HS-5 (cell line): ENCODE data around the gene ZDHHC11.

Experiments
- DNase-seq: peaks from one replicate; pipeline ENCODE4 v3.0.0-alpha.2; 2012; ENCODE audit warnings: low read depth

The ZDHHC11 gene, protein sequence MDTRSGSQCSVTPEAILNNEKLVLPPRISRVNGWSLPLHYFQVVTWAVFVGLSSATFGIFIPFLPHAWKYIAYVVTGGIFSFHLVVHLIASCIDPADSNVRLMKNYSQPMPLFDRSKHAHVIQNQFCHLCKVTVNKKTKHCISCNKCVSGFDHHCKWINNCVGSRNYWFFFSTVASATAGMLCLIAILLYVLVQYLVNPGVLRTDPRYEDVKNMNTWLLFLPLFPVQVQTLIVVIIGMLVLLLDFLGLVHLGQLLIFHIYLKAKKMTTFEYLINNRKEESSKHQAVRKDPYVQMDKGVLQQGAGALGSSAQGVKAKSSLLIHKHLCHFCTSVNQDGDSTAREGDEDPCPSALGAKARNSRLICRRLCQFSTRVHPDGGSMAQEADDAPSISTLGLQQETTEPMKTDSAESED

DNA sequence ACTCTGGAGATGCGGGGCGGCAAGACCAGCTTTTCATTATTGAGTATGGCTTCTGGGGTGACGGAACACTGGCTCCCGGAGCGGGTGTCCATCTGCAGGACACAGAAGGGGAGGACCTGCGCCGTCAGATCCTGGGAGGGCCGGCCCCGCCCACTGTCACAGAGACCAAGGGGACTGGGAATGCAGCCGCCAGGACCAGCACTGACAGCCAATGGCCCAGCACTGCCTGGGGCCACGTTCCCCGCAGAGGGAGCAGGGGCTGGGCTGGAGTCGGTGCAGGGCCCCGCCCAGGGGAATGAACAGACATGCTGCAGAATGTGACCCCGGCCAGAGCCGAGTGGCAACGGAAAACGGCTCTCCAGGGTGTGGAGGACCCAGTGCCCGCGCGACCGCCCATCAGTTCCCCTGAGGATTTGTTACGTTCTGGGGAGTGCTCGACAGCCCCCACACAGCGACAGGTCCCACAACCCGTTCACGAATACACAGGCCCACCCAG, at the start of gene ZDHHC11:
Gene ZDHHC11 (minus strand): TSS at position 476 of the 496 bp plus-strand sequence. CDS start 384 bp downstream, at position 92.
- DNase-seq, result no peak

DNA sequence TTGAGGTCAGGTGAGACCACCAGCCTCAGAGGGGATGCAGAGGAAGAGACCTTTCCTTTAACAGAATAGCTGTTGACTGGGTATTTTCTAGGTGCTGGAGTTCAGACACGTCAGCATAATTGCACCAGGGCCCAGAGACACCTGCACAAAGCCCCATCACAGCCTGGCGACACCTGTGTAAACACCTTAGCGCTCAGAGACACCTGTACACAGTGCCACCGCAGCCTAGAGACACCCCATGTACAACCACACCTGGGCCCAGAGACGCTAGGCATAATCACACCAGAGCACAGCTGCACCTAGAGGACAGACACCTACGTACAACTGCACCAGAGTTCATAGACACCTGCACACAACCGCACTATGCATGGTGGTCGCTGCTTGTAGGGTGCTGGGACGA, 42.9 kb upstream of the ZDHHC11 start:
- DNase-seq, result no peak

DNA sequence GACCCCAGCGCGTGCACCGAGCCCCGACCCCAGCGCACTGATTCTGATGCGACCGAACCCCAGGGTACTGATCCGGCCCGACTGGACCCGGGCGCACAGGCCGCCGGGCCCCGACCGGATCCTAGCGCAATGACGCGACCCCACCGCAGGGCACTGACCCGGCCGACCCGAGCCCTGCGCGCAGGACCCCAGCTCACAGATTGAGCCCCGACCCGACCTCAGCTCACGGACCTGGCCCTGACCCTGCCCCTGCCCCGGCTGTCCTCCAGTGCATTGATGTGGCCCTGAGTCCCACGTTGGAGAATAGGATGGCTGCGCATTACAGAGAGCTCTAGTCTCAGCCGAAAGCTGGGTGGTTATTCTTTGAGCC, 42.3 kb upstream of the ZDHHC11 start:
- DNase-seq, result no peak

DNA sequence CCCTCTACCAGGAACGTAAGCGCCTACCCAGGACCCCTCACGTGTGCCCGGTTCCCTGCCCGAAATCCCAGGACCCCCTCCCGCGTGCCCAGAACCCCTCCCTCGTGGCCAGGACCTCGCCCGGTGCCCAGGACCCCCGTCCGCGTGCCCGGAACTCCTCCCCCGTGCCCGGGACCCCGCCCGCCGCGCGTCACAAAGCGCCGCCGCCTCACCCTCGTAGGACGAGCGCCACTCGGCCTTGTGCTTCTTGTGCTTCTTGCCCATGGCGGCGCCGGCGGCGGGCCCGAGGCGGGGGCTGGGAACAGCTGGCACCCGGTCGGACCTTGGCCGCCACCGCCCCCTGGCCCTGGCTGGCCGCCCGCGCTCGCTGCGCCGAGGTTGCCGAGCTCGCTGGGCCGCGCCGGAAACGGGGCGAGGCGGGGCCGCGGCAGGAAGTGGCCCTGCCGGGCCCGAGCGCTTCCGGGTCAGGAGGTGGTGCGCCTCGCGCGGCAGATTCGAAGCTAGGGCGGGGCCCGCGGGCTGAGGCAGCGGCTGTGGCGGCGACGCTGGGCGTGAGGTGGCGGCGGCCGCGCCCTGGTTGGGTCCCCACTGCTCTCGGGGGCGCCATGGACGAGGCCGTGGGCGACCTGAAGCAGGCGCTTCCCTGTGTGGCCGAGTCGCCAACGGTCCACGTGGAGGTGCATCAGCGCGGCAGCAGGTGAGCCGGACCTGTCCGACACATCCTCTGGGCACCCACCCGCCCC, 41.8 kb upstream of the ZDHHC11 start, which contains the start of the genes BRD9 and TRIP13:
Gene BRD9 (minus strand): TSS at position 408 of the 743 bp plus-strand sequence. CDS start 144 bp downstream, at position 264.
Gene TRIP13 (plus strand): TSS at position 491 of the 743 bp plus-strand sequence. CDS start 115 bp downstream, at position 606.
- DNase-seq, result peak; percentile 39

DNA sequence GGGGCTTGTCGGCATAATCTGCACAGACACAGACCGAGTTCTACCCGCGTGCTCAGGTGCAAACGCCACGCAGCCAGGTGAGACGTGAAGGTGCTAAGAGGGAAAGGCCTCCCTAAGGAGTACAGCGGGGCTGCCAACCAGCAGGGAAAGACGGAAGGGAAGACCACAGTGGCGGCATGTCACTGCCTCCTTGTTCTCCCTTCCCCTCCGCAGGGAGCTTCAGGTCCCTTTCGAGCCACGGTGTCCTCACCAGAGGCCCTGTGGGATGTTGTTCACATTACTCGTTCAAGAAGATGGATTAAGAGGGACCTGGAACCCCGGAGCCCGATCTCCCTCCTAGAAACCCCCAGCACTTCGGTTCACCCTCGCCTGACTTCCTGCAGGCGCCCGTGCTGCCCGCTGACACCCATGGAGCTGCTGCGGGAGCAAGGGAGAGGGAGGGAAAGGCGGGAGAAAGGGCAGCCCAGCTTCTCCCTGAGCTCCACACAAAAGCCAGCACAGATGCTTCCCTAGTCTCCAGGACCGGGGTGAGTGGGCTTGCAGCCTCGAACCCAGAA, 41.1 kb upstream of the ZDHHC11 start:
- no peak for DNase-seq

DNA sequence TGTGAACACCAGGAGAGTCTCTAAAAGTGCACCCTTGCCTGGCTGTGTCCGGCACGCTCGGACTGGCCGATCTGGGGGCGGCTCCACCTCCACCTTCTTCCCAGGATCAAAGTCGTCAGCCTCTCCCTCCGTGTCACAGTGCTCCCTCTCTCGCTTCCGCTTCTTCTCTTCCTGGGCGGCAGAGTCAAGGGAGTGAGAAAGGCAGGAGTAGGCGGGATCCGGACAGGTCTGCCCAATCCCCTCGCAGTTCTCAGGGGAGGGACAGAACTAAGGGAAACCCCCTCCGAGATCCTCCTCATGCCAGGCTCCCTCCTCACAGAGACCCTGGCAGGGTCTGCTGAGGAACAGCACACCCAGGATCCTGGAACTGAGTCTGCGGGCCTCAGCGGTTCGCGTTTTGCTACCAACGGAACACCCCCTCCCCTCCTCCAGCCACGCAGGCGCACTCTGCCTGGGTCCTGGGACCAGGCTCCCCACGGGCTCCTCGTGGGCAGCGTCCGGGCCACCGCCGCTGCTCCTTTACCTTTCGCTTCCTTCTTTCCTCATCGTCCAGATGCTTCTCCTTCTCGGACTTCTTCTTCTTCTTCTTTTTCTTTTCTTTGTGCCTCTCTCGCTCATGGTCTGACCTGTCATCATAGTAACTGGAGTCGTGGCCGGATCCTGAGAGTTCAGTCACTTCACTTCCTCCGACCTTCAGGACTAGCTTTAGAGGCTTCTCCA, 40.5 kb upstream of the ZDHHC11 start:
- DNase-seq, result no peak

DNA sequence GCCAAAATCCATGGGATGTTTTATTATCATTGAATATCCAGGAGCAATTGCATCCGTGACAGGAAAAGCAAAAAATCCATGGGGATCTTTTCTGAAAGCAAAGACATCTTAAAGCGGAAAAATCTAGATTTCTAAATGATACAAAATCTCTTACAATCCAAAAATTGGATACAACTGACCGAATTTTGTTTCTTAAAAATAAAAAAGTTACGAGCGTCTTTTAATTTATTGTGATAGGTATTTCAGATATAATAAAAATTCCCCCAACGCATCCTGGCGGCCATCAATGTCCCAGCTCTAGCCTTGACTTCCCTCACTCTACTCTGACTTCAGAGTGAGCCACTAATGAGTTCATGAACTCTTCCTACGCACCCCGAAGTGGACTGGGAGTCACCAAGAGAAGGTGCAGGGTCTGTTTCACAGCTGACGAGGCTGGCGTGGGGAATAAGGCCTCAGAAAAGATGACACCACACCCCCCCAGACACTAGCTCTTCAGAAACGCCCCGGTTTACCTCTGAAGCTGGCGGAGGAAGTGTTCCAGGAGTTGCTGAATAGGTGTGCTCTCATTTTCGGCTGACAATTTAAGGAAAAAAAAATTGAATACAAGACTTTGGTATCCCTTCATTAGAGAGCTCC, 38.4 kb upstream of the ZDHHC11 start:
- DNase-seq, result no peak

DNA sequence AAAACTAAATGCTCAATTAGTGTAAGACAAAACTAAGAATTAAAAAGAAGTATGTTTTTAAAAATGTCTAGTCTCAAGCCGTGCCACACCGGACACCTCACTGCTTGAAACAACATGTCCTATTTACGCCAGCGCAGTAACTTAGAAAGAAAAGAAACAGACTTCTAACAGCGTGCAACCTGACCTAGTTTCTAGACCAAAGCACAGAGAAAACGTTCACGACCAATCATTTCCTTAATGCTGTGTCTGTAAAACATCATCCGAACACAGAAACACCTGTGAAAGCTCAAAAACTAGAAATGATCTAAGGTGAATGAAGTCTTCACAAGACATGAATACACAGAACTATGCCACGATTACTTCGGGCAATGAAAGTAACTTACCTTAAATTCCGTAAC, 37.9 kb upstream of the ZDHHC11 start:
- DNase-seq, result no peak

DNA sequence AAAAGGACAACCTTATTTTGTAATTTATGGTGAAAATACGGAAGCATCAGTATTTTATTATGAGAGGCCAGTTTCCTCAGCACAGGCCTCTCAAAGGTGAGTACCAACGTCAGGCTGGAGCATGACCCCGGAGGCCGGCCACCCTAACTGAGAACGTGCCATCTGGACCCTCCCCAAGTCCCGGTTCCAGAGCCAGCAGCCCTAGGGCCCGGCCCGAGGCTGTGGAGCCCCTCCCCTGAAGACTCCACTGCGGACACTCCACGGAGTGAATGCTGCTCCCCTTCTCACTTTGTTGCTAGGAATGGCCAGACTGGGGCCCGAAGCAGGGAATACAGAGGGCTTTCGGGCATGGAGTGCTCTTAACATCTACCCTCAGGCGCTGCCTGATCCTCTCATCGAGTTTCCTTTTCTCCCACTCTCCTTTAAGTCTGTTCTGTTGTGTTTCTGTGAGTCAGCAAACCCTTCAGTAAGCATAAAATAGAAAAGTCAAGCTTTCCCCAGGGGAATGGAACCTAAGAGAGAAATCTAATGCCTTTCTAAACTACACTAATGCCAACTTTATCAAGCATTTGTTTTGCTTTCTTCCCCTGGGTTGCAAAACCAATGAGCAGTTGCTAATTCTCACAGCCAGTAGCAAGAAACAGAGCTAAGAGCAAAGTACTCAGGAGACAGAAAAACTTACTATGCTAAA, 37.3 kb upstream of the ZDHHC11 start:
- no peak for DNase-seq

DNA sequence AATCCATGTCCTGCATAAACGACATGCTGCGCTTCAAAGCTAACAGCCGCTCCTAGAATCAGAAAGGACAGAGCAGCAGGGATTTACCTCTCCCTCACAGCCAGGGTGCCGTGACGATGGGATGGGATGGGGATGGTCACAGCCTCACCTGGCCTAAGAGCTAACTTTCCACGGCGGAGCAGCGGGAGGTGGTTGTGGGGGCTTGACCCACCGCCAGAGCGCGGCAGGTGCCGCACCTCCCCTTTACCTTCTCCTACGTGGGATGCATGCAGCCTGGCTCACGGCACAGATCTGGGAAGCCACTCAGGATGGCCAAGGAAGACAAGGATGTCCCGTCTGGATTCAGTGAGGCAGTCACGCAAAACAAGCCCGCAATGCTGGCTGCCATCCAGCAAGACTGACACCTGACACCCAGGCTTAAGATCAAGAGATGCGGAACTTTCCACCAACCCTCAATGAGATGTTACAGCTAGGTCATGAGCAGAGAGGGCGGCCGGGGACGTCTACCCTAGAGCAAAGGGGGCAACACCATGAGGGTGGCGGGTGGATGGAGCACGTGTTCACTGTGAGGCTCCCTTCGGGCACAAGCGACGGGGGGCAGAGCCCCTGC, 36.0 kb upstream of the ZDHHC11 start:
- DNase-seq, result no peak

DNA sequence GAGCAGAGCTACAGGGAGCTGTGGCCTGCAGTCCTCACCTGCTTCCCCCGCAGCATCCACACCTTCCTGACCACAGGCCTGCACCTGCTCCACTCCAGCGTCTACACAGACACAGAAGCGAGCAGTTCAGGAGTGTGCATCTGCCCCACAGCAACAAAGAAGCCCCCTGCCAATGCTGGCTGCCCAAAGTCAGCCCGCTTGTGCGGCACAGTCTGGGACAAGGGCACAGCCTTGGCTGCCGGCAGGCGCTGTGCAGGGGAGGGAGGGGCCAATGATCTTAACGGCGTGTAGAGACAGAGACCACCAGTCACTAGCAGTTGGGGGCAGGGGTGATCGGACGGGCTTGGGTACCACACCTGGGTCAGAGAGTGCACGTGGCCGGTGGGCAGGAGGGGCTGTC, 35.2 kb upstream of the ZDHHC11 start:
- no peak for DNase-seq

DNA sequence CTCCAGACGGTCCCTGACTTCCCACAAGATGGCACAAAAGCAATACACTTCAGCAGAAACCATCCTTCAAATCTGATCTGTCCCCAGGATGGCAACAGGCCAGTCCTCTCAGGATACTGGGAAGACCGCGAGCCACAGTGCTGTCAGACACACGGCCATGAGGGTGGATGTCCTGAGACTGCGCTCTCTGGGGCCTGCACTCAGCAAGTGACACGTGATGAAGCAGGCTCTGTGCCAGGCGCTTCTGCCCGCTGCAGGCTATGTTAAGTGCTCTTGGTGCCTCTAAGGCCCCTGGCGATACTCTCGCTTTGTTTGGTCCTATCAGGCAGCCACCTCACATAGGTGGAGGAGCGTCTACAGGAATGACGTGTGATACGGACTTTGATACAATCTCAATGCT, 34.7 kb upstream of the ZDHHC11 start:
- DNase-seq, result no peak

DNA sequence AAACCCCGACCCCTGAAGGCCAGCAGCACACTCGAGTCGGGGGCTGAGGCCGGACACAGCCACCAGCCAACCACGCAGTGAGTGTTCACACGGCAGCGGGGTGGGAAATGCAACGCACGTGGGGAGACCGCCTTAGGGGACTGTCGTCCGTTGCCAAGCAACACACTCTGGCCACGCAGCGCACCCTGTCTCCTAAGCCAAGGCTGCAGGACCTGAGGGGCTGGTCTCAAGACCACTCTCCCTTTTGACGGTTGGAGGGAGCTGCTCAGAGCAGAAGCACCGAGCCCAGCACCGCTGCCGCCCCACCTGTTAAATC, 34.3 kb upstream of the ZDHHC11 start:
- no peak for DNase-seq

DNA sequence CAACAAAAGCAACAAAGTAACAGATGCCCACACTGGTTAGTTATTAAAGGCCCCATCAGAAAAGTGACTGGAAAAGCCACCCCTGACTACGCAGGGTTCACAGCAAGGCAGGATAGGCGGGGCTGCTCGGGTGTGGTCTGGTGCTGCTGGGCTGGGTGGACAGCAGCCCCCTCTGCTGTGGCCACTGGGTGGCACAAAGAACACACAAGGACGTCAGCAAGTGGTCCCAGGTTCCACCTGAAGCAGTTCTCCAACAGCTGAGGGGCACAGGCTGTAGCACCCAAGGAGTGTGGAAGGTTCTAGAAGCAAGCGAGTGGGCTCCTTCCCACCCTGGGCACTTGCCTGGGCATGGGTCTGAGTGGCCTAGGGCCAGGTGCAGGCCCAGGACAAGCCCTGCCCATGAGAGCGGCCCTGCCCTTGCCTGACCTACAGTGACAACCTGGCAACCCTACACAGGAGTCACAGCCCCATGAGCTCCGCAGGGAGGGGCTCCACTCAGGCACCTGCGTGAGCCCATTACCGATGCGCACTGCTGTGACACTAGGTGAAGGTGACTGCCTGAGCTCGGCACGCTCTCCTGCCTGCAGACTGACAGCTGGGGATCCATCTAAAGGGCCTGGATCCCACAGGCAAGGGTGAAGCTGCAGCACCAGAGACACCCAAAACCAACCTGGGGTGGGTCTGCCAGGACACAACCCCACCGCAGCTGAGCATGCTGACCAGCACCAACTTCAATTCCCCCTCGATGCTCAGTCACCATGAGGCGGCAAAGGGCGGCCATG, 33.8 kb upstream of the ZDHHC11 start:
- DNase-seq, result no peak

DNA sequence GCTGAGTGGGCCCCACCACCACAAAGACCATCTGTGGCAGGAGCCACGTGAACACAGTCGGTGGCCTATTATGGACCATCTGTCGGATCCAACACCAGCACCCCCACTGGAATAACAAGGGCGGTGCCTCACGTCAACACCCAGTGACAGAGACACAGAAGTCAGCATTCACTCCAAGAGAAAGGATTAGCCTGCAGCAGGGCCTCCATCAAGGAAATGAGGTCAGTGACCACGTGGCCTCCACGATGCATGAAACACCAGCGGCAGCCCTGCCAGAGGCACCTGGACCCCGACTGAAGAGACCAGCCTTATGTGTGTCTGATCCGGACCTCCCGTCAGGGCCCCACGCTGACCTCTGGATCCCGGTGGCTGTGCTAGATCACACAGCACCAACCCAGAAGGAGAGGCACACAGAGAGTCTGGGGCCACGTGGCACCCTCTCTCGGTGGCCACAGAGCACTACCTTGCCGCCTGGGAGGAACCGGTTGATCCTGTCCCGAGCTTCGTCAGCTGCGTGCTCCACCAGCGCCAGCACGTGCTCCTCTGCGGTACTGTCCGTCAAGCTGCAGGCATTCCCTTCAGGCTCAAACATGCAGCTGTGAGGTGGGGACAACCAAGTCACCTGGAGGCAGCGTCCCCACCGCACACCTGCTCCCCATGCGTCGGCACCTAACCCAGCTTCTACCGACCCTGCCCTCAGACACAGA, 32.8 kb upstream of the ZDHHC11 start:
- no peak for DNase-seq

DNA sequence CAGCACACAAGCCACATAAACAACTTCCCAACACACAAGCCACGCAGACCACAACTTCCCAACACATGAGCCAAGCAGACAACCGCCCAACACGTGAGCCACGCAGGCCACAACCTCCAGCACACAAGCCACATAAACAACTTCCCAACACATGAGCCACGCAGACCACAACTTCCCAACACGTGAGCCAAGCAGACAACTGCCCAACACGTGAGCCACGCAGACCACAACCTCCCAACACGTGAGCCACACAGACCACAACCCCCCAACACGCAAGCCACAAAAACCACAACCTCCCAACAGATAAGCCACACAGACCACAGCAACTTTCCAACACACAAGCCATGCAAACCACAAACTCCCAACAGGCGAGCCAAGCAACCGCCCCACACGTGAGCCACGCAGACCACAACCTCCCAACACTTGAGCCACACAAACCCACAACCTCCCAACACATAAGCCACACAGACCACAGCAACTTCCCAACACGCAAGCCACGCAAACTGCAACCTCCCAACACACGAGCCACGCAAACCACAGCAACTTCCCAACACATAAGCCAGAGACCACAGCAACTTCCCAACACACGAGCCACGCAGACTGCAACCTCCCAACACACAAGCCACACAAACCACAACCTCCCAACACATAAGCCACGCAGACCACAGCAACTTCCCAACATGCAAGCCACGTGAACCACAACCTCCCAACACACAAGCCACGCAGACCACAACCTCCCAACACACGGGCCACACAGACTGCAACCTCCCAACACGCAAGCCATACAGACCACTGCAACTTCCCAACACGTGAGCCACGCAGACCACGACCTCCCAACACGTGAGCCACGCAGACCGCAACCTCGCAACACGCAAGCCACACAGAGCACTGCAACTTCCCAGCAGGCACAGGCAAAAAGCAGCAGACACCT, 31.7 kb upstream of the ZDHHC11 start:
- no peak for DNase-seq

DNA sequence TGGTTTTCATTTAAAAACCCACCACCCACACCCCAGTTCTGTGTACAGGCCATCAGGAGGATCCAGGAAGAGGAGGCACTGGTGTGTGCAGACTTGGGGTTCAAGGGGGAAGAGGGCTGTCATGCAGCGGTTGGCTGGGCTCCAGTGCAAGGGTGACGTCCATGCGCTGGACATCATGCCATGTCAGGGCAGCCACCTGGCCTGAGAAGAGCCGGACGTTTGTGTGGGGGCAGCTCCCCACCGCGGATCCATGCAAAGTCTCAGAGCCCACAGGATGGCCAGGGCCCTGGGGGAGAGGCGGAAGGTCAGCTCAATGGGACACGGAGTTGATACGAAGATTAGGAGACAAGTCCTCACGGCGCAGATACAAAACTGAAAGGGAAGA, 30.8 kb upstream of the ZDHHC11 start:
- DNase-seq, result no peak
